Measurements from ENCODE around the gene RABEP2. TPM values are rescaled to one million over a fixed set of nuclear protein-coding genes. Genes with fewer than 3 reads are reported as not detected.

RABEP2 gene
- total RNA-seq, 2 experiments from 2014 or later: 84.8 to 87.2 TPM

DNA sequence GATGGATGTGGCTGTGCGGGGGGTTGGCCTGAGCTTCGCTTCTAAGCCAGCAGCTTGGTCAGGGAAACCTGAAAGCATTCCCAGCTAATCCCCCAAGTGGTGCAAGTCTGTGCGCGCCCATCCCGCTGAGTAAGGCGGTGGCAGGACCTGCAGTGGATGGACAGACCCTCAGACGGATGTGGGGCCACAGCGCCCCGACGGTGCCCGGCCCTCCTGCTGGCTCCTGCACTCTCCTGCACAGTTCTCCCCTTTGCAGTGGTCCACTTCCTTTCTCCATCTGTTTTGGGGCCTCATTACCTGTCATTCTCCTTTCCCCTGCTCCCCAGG is 44.5 kb downstream of the RABEP2 start:
- peaks cover 6% of the 10 kb centered on the region; the same call in 1 of the 2 replicates for H3K79me2 ChIP-seq (ENCODE audit: insufficient read depth, low read depth, low read length)
- no peaks in the 10 kb centered on the region for H3K9me3 ChIP-seq (ENCODE audit: low read length)
- no peak overlapping the region for H2AFZ ChIP-seq (ENCODE audit: low read length)
- no peaks in the 10 kb centered on the region for H3K9me2 ChIP-seq (ENCODE audit: insufficient read depth, low read length)
- no peaks in the 10 kb centered on the region for H4K20me1 ChIP-seq (ENCODE audit: insufficient read depth, low read length)
- BruUV-seq (replicated peaks): no TSS peak
- H3K4me1 ChIP-seq (ENCODE audit: insufficient read depth, low read length, poor library complexity, severe bottlenecking): peaks cover 24% of the 10 kb centered on the region
- ChIA-PET CTCF (ENCODE audit: unreplicated experiment) (no interaction called here), POLR2A (no interaction called here)
- H3K36me3 ChIP-seq (ENCODE audit: insufficient read depth, low read length): no peaks in the 10 kb centered on the region
- H3K4me3 ChIP-seq (ENCODE audit: low read depth, low read length, poor library complexity, severe bottlenecking): no peak overlapping the region
- H3K4me2 ChIP-seq (ENCODE audit: low read length): peak overlapping the region; percentile 92; the same call in 1 of the 2 replicates
- intact Hi-C loops (cut with micrococcal nuclease; ENCODE audit: unreplicated experiment): no loop called here
- H3K27ac ChIP-seq (ENCODE audit: low read depth, low read length, poor library complexity, severe bottlenecking): no peak overlapping the region
- no peak for DNase-seq (ENCODE audit: low spot score)
- TF ChIP-seq, protein P1, sequence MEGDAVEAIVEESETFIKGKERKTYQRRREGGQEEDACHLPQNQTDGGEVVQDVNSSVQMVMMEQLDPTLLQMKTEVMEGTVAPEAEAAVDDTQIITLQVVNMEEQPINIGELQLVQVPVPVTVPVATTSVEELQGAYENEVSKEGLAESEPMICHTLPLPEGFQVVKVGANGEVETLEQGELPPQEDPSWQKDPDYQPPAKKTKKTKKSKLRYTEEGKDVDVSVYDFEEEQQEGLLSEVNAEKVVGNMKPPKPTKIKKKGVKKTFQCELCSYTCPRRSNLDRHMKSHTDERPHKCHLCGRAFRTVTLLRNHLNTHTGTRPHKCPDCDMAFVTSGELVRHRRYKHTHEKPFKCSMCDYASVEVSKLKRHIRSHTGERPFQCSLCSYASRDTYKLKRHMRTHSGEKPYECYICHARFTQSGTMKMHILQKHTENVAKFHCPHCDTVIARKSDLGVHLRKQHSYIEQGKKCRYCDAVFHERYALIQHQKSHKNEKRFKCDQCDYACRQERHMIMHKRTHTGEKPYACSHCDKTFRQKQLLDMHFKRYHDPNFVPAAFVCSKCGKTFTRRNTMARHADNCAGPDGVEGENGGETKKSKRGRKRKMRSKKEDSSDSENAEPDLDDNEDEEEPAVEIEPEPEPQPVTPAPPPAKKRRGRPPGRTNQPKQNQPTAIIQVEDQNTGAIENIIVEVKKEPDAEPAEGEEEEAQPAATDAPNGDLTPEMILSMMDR (conservative IDR thresholded peaks at IDR 0.05; ENCODE audit: low read length): no peak
- TF ChIP-seq EZH2phosphoT487 (IDR thresholded peaks at IDR 0.05; ENCODE audit: borderline replicate concordance, low read depth, low read length): no peak

DNA sequence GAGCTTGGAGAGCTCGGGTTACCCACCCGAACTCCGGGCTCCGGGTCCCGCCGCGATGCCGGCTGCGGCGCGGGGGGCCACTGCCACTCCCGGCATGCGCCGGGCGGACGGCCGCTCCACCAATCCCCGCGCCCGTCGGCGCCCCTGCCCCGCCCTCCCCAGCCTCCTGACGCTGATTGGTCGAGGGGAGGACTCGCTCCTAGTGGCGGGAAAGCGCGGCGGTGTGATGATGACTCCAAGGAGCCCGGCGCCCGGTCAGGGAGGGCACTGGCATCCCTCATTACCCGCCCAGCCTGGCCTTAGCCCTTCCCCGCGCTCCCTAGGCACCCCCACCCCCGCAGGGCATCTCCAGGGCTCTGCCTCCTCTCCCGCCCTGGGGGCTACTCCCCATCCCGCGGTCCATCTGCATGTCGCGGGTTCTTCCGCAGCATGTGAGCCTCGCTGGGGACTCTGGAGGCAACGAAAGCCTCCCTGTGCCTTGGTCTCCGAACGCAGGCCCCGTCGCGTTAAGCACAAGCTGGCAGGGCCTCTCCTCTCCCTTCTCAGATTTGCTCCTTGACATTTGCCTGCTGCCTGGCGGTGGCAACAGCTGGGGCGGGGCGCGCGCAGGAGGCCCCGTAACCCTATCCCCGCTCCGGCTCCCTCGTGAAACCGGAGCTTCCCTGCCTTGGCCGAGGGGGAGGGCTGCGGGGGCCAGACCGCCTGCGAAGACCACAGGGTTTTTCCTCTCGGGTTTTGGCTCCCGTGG is 45.0 kb downstream of the RABEP2 start:
- no TSS peak for BruUV-seq (replicated peaks)
- TF ChIP-seq, protein P1 (conservative IDR thresholded peaks at IDR 0.05; ENCODE audit: low read length): no peak
- no peak for TF ChIP-seq EZH2phosphoT487 (IDR thresholded peaks at IDR 0.05; ENCODE audit: borderline replicate concordance, low read depth, low read length)
- Histone ChIP-seq H3K4me2 (ENCODE audit: low read length) (peak overlapping the region; percentile 92), H3K79me2 (ENCODE audit: insufficient read depth, low read depth, low read length) (peaks cover 6% of the 10 kb centered on the region; the same call in 1 of the 2 replicates), H3K9me2 (ENCODE audit: insufficient read depth, low read length) (no peaks in the 10 kb centered on the region), H4K20me1 (ENCODE audit: insufficient read depth, low read length) (no peaks in the 10 kb centered on the region), H3K36me3 (ENCODE audit: insufficient read depth, low read length) (no peaks in the 10 kb centered on the region), H3K9me3 (ENCODE audit: low read length) (no peaks in the 10 kb centered on the region), H2AFZ (ENCODE audit: low read length) (peak overlapping the region; percentile 60; the same call in 1 of the 2 replicates), H3K4me1 (ENCODE audit: insufficient read depth, low read length, poor library complexity, severe bottlenecking) (peaks cover 24% of the 10 kb centered on the region), H3K4me3 (ENCODE audit: low read depth, low read length, poor library complexity, severe bottlenecking) (peak overlapping the region; percentile 77), H3K27ac (ENCODE audit: low read depth, low read length, poor library complexity, severe bottlenecking) (peak overlapping the region; percentile 64)
- CTCF ChIA-PET (ENCODE audit: unreplicated experiment): interaction anchor here (1.3 kb wide), 1 partner anchor 56 kb away, joined by 3 read pairs; no protein-coding TSS in a partner anchor
- POLR2A ChIA-PET: interaction anchor here (1.2 to 1.4 kb wide), 3 partner anchors 16 to 65 kb away, joined by 3 to 5 read pairs (median 4); no protein-coding TSS in a partner anchor
- intact Hi-C loops (cut with micrococcal nuclease; ENCODE audit: unreplicated experiment): loop anchor here (1.0 to 10.0 kb wide), 2 partner anchors 65 to 1875 kb away; no protein-coding TSS in a partner anchor
- peak; percentile 93 for DNase-seq (ENCODE audit: low spot score)

All from OCI-LY7 (cell line).